LNCaP clone FGC (cell line): ENCODE measurements around the gene SLC24A2.

Source experiments
- DNase-seq: peaks from one replicate; pipeline ENCODE4 v3.0.0-alpha.2; 2011; ENCODE audit warnings: low read depth
- H3K4me3 ChIP-seq: 2 replicates; pipeline ENCODE4 v1.5.1; 2011; ENCODE audit warnings: mild to moderate bottlenecking, low read depth, low read length, control low read depth
- CTCF ChIP-seq: IDR thresholded peaks from 2 replicates; pipeline ENCODE4 v1.5.1; 2012; ENCODE audit warnings: mild to moderate bottlenecking; ENCODE audit not compliant: control insufficient read depth, insufficient read depth; ENCODE audit errors: extremely low read depth

SLC24A2 gene

GRCh38 chr9:19784136-19784535 is 4.7 kb downstream of the SLC24A2 start:
- H3K4me3 ChIP-seq = no peak overlapping the region
- no peak for DNase-seq
- TF ChIP-seq CTCF = no peak

- DNase-seq = no peak
- TF ChIP-seq CTCF = no peak
- H3K4me3 ChIP-seq = no peak overlapping the region
Observed at GRCh38 chr9:19783500-19783899, 5.3 kb downstream of the SLC24A2 start.

- TF ChIP-seq CTCF = no peak
- DNase-seq = no peak
- no peak overlapping the region for H3K4me3 ChIP-seq
Observed at GRCh38 chr9:19782005-19782404, 6.8 kb downstream of the SLC24A2 start.

- no peak overlapping the region for H3K4me3 ChIP-seq
- DNase-seq = no peak
- TF ChIP-seq CTCF = no peak
Observed at GRCh38 chr9:19781240-19781639, 7.6 kb downstream of the SLC24A2 start.

- TF ChIP-seq CTCF = no peak
- no peak for DNase-seq
- H3K4me3 ChIP-seq = no peak overlapping the region
Observed at GRCh38 chr9:19771446-19771845, 17.4 kb downstream of the SLC24A2 start.

- no peak overlapping the region for H3K4me3 ChIP-seq
- DNase-seq = no peak
- TF ChIP-seq CTCF = no peak
Observed at GRCh38 chr9:19770973-19771372, 17.9 kb downstream of the SLC24A2 start.

GRCh38 chr9:19769213-19769612 is 19.6 kb downstream of the SLC24A2 start:
- peak; percentile 23; the same call in 1 of the 2 replicates for TF ChIP-seq CTCF
- no peak overlapping the region for H3K4me3 ChIP-seq
- DNase-seq = no peak
